Activated naive CD4-positive, alpha-beta T cell treated with anti-CD3 and anti-CD28 coated beads, Interleukin-2, amount 50 U/mL, for 24 hours (primary cell): ENCODE results near the gene PCSK4.
A peak's percentile ranks its signal among the peaks of the same experiment; 100 is the strongest.
"Not testable (repeated sequence)": the region's sequence is repeated elsewhere in the genome, so short reads cannot be mapped to it uniquely, and the experiment has no call there.

ENCODE experiments used
- H3K27ac Mint-ChIP-seq: one replicate; pipeline ENCODE4 v1.8.0; 2021; ENCODE audit warnings: mild to moderate bottlenecking, mixed read lengths
- H3K27me3 Mint-ChIP-seq: one replicate; pipeline ENCODE4 v1.8.0; 2021; ENCODE audit warnings: mixed read lengths
- H3K36me3 Mint-ChIP-seq: one replicate; pipeline ENCODE4 v1.8.0; 2021; ENCODE audit warnings: mixed read lengths
- H3K4me1 Mint-ChIP-seq: one replicate; pipeline ENCODE4 v1.8.0; 2021; ENCODE audit warnings: mixed read lengths
- H3K4me3 Mint-ChIP-seq: one replicate; pipeline ENCODE4 v1.8.0; 2021; ENCODE audit warnings: mild to moderate bottlenecking, mixed read lengths
- H3K9me3 Mint-ChIP-seq: one replicate; pipeline ENCODE4 v1.8.0; 2021; ENCODE audit warnings: mixed read lengths

Gene PCSK4

GRCh38 chr19:1525343-1525742, 35.2 kb upstream of the PCSK4 start:
- Mint-ChIP-seq H3K4me1 (peaks cover 6% of the 10 kb centered on the region), H3K4me3 (no peak overlapping the region), H3K27me3 (peaks cover 20% of the 10 kb centered on the region), H3K36me3 (no peaks in the 10 kb centered on the region), H3K27ac (no peak overlapping the region), H3K9me3 (no peaks in the 10 kb centered on the region)

- Mint-ChIP-seq H3K4me1 (peaks cover 6% of the 10 kb centered on the region), H3K36me3 (no peaks in the 10 kb centered on the region), H3K9me3 (no peaks in the 10 kb centered on the region), H3K27ac (no peak overlapping the region), H3K27me3 (peaks cover 20% of the 10 kb centered on the region), H3K4me3 (peak overlapping the region; percentile 41)
Measured at GRCh38 chr19:1524972-1525325, 34.8 kb upstream of the PCSK4 start.

- H3K4me3 Mint-ChIP-seq: peak overlapping the region; percentile 41
- peaks cover 20% of the 10 kb centered on the region for H3K27me3 Mint-ChIP-seq
- no peak overlapping the region for H3K27ac Mint-ChIP-seq
Measured at GRCh38 chr19:1524287-1524971, 34.3 kb upstream of the PCSK4 start.

GRCh38 chr19:1523412-1524286, 33.5 kb upstream of the PCSK4 start, which contains the start of gene PLK5:
Gene PLK5 (plus strand): TSS chr19:1524077. CDS start chr19:1526997, 2,920 bp downstream.
- Mint-ChIP-seq H3K4me3 (peak within 1 kb of the TSS; percentile 41), H3K27ac (no peak within 1 kb of the TSS), H3K4me1 (peaks cover 6% of the 10 kb centered on the region), H3K36me3 (no peaks in the 10 kb centered on the region), H3K9me3 (no peaks in the 10 kb centered on the region), H3K27me3 (peaks cover 20% of the 10 kb centered on the region)

More at GRCh38 chr19:1524287-1524971, 34.3 kb upstream of the PCSK4 start:
- H3K4me1 Mint-ChIP-seq: peaks cover 6% of the 10 kb centered on the region
- H3K9me3 Mint-ChIP-seq: no peaks in the 10 kb centered on the region
- H3K36me3 Mint-ChIP-seq: no peaks in the 10 kb centered on the region

- no peaks in the 10 kb centered on the region for H3K36me3 Mint-ChIP-seq
- no peak overlapping the region for H3K4me3 Mint-ChIP-seq
- H3K27me3 Mint-ChIP-seq: peaks cover 20% of the 10 kb centered on the region
- no peaks in the 10 kb centered on the region for H3K9me3 Mint-ChIP-seq
- no peak overlapping the region for H3K27ac Mint-ChIP-seq
- H3K4me1 Mint-ChIP-seq: peaks cover 6% of the 10 kb centered on the region
Measured at GRCh38 chr19:1522838-1523237, 32.7 kb upstream of the PCSK4 start.

GRCh38 chr19:1522061-1522460, 31.9 kb upstream of the PCSK4 start:
- Mint-ChIP-seq H3K27ac (no peak overlapping the region), H3K9me3 (no peaks in the 10 kb centered on the region), H3K27me3 (peaks cover 19% of the 10 kb centered on the region), H3K36me3 (no peaks in the 10 kb centered on the region), H3K4me3 (no peak overlapping the region), H3K4me1 (peaks cover 6% of the 10 kb centered on the region)

GRCh38 chr19:1521636-1522035, 31.5 kb upstream of the PCSK4 start:
- Mint-ChIP-seq H3K36me3 (no peaks in the 10 kb centered on the region), H3K9me3 (no peaks in the 10 kb centered on the region), H3K4me1 (peaks cover 6% of the 10 kb centered on the region), H3K4me3 (no peak overlapping the region), H3K27me3 (peaks cover 19% of the 10 kb centered on the region), H3K27ac (no peak overlapping the region)

- peaks cover 6% of the 10 kb centered on the region for H3K4me1 Mint-ChIP-seq
- H3K9me3 Mint-ChIP-seq: no peaks in the 10 kb centered on the region
- H3K4me3 Mint-ChIP-seq: no peak overlapping the region
- H3K27ac Mint-ChIP-seq: no peak overlapping the region
- no peaks in the 10 kb centered on the region for H3K36me3 Mint-ChIP-seq
- H3K27me3 Mint-ChIP-seq: peaks cover 9% of the 10 kb centered on the region
Measured at GRCh38 chr19:1520203-1520780, 30.1 kb upstream of the PCSK4 start.

- not testable (repeated sequence) for H3K4me3 Mint-ChIP-seq, H3K27me3 Mint-ChIP-seq, H3K4me1 Mint-ChIP-seq, H3K36me3 Mint-ChIP-seq, H3K27ac Mint-ChIP-seq, H3K9me3 Mint-ChIP-seq
Measured at GRCh38 chr19:1519802-1520201, 29.7 kb upstream of the PCSK4 start.

- H3K4me1 Mint-ChIP-seq: no peaks in the 10 kb centered on the region
- no peaks in the 10 kb centered on the region for H3K36me3 Mint-ChIP-seq
- no peak overlapping the region for H3K4me3 Mint-ChIP-seq
- H3K27me3 Mint-ChIP-seq: peaks cover 3% of the 10 kb centered on the region
- no peak overlapping the region for H3K27ac Mint-ChIP-seq
- no peaks in the 10 kb centered on the region for H3K9me3 Mint-ChIP-seq
Measured at GRCh38 chr19:1518471-1518870, 28.3 kb upstream of the PCSK4 start.

GRCh38 chr19:1516395-1516753, 26.2 kb upstream of the PCSK4 start:
- H3K36me3 Mint-ChIP-seq: no peaks in the 10 kb centered on the region
- H3K27ac Mint-ChIP-seq: no peak overlapping the region
- H3K9me3 Mint-ChIP-seq: no peaks in the 10 kb centered on the region
- H3K4me1 Mint-ChIP-seq: peaks cover 6% of the 10 kb centered on the region
- H3K27me3 Mint-ChIP-seq: no peaks in the 10 kb centered on the region
- H3K4me3 Mint-ChIP-seq: no peak overlapping the region

GRCh38 chr19:1514986-1515721, 25.0 kb upstream of the PCSK4 start:
- peaks cover 6% of the 10 kb centered on the region for H3K4me1 Mint-ChIP-seq
- no peaks in the 10 kb centered on the region for H3K9me3 Mint-ChIP-seq
- H3K27ac Mint-ChIP-seq: no peak overlapping the region
- H3K4me3 Mint-ChIP-seq: no peak overlapping the region
- H3K36me3 Mint-ChIP-seq: no peaks in the 10 kb centered on the region
- no peaks in the 10 kb centered on the region for H3K27me3 Mint-ChIP-seq

- no peak overlapping the region for H3K4me3 Mint-ChIP-seq
- H3K27me3 Mint-ChIP-seq: no peaks in the 10 kb centered on the region
- H3K27ac Mint-ChIP-seq: no peak overlapping the region
Measured at GRCh38 chr19:1514295-1514661, 24.1 kb upstream of the PCSK4 start.

GRCh38 chr19:1513499-1514294, 23.5 kb upstream of the PCSK4 start:
- H3K4me3 Mint-ChIP-seq: no peak overlapping the region
- H3K27ac Mint-ChIP-seq: no peak overlapping the region
- peaks cover 7% of the 10 kb centered on the region for H3K4me1 Mint-ChIP-seq
- H3K9me3 Mint-ChIP-seq: no peaks in the 10 kb centered on the region
- no peaks in the 10 kb centered on the region for H3K27me3 Mint-ChIP-seq
- no peaks in the 10 kb centered on the region for H3K36me3 Mint-ChIP-seq

More at GRCh38 chr19:1514295-1514661, 24.1 kb upstream of the PCSK4 start:
- peaks cover 6% of the 10 kb centered on the region for H3K4me1 Mint-ChIP-seq
- no peaks in the 10 kb centered on the region for H3K9me3 Mint-ChIP-seq
- no peaks in the 10 kb centered on the region for H3K36me3 Mint-ChIP-seq
